Measurements from ENCODE around the gene NSD1. TPM values are rescaled to one million over a fixed set of nuclear protein-coding genes. Genes with fewer than 3 reads are reported as not detected.

NSD1 gene
- total and polyA plus RNA-seq, 2 of the 8 experiments (the other 6 are each of a cell fraction or from before 2014, with no cell fraction given) = 22.8 to 168 TPM

DNA sequence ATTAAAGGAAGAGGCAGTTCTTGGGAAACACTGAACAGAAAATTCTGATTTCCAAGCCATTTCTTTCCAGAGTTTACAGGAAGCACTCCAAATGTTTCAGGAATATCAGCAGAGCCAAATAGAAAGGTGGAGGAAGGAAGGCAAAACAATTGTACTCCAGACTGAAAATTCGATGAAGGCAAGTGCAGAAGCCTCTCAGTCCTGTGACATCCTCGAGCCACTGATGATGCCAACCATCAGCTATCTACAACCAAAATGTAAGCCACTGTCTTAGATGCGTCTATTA lies 215.7 kb downstream of the NSD1 start:
- no peak overlapping the region for H4K8ac ChIP-seq (ENCODE audit: extremely low read depth, insufficient read depth, low read length)
- POLR2A ChIA-PET (ENCODE audit: partially characterized antibody) = interaction anchor here (0.7 to 8.1 kb wide), 5 partner anchors 10 to 260 kb away, joined by 3 to 66 read pairs (median 3); partner anchors contain the start of gene PDLIM7
- no peak overlapping the region; a peak in 1 of 4 replicates for H3K4me2 ChIP-seq (ENCODE audit: insufficient read depth in 1 of 2, low read depth in 2 of 2, low read length in 2 of 2)
- no peak overlapping the region for H3K14ac ChIP-seq (ENCODE audit: insufficient read length)
- no peak overlapping the region for H3K56ac ChIP-seq (replicated peaks; ENCODE audit: insufficient read length, low read depth, low read length)
- H2BK12ac ChIP-seq (ENCODE audit: low read depth, low read length) = no peak overlapping the region
- peaks cover 0 to 7% (median 4%) of the 10 kb centered on the region in 4 experiments; a peak in 4 of 8 replicates for H3K36me3 ChIP-seq (ENCODE audit: control insufficient read depth in 2 of 4, insufficient read depth in 4 of 4, low read length in 3 of 4)
- WGBS, 2 experiments (ENCODE audit: extremely low coverage in 1 of 2, insufficient coverage in 1 of 2, insufficient read length in 1 of 2, insufficient replicate concordance in 2 of 2, low coverage in 1 of 2, low lambda C conversion rate in 2 of 2, missing lambda C conversion rate in 1 of 2) = 90% methylated on average over 3 of the region's 3 CpGs; no CpG with 5 or more reads in 1 of the 2 experiments
- H3K4me1 ChIP-seq (replicated peaks in 1 of 4; ENCODE audit: control insufficient read depth in 3 of 4, insufficient read depth in 4 of 4, low read length in 3 of 4) = peaks cover 0 to 13% (median 4%) of the 10 kb centered on the region in 4 experiments; a peak in 3 of 7 replicates
- CTCF ChIA-PET (ENCODE audit: partially characterized antibody) = interaction anchor here (0.6 to 11.2 kb wide), 10 partner anchors 11 to 104 kb away, joined by 3 to 142 read pairs (median 4); no protein-coding TSS in a partner anchor
- H3K4ac ChIP-seq (replicated peaks; ENCODE audit: insufficient read length, low read depth, low read length) = no peak overlapping the region
- no peak overlapping the region for H3K23ac ChIP-seq (ENCODE audit: insufficient read length)
- H4K5ac ChIP-seq (ENCODE audit: insufficient read length, low read depth, low read length) = no peak overlapping the region
- no peak overlapping the region for H2AFZ ChIP-seq (ENCODE audit: low read length)
- no peak overlapping the region for H3K18ac ChIP-seq (ENCODE audit: extremely low read depth, low read length)
- no peak overlapping the region for H2BK15ac ChIP-seq (ENCODE audit: low read length)
- H3K23me2 ChIP-seq (ENCODE audit: low read depth, low read length) = peaks cover 8% of the 10 kb centered on the region
- H4K91ac ChIP-seq (replicated peaks; ENCODE audit: insufficient read length, low read length) = no peak overlapping the region
- H3K79me2 ChIP-seq (ENCODE audit: control insufficient read depth in 1 of 2, insufficient read depth in 2 of 2, low read length in 2 of 2) = peaks cover 15 to 60% of the 10 kb centered on the region in 2 experiments
- H2BK120ac ChIP-seq (replicated peaks; ENCODE audit: low read depth, low read length) = no peak overlapping the region
- peaks cover 5% of the 10 kb centered on the region in 2 experiments for H4K20me1 ChIP-seq (replicated peaks in 1 of 2; ENCODE audit: control insufficient read depth in 1 of 2, insufficient read depth in 2 of 2, low read length in 2 of 2)
- no peaks in the 10 kb centered on the region for H3K27me3 ChIP-seq (replicated peaks in 1 of 4; ENCODE audit: control insufficient read depth in 3 of 4, extremely low read depth in 1 of 4, insufficient read depth in 3 of 4, low read length in 3 of 4)
- H3K4me3 ChIP-seq (ENCODE audit: extremely low read depth in 1 of 4, insufficient read depth in 2 of 4, low read depth in 3 of 4, low read length in 4 of 4) = no peak overlapping the region
- no peak overlapping the region for H2BK5ac ChIP-seq (ENCODE audit: low read depth, low read length)
- H3K79me1 ChIP-seq (ENCODE audit: low read depth, low read length) = peaks cover 18% of the 10 kb centered on the region
- FAIRE-seq (no peak), DNase-seq (ENCODE audit: low read depth in 1 of 2, low spot score in 2 of 2) (no peak)
- no peak overlapping the region for H3K27ac ChIP-seq (ENCODE audit: low read depth, low read length)
- no peak overlapping the region for H3K9ac ChIP-seq (replicated peaks in 1 of 4; ENCODE audit: extremely low read depth in 1 of 4, low read depth in 3 of 4, low read length in 3 of 4)
- H2BK20ac ChIP-seq (ENCODE audit: low read length) = no peak overlapping the region
- H3K9me3 ChIP-seq (ENCODE audit: insufficient read depth in 2 of 2, low read depth in 1 of 2, low read length in 1 of 2) = no peaks in the 10 kb centered on the region
- no peak overlapping the region for H2AK5ac ChIP-seq (ENCODE audit: low read depth, low read length)
- TF ChIP-seq SP2 (IDR thresholded peaks at IDR 0.05; ENCODE audit: low read length) = no peak
- TF ChIP-seq JUN (IDR thresholded peaks at IDR 0.05; ENCODE audit: low read depth, low read length) = no peak
- TF ChIP-seq RFX5 (IDR thresholded peaks at IDR 0.05; ENCODE audit: borderline replicate concordance, low read depth, low read length) = no peak
- no peak for TF ChIP-seq RNF2 (IDR thresholded peaks at IDR 0.05; ENCODE audit: borderline replicate concordance, low read depth, low read length, missing control alignments, poor library complexity, severe bottlenecking)
- no peak for TF ChIP-seq SAP30 (IDR thresholded peaks at IDR 0.05; ENCODE audit: insufficient read depth, insufficient replicate concordance, low read length)
- TF ChIP-seq USF2 (IDR thresholded peaks at IDR 0.05; ENCODE audit: low read length) = no peak
- no peak for TF ChIP-seq BRCA1 (IDR thresholded peaks at IDR 0.05; ENCODE audit: low read depth, low read length)
- no peak for TF ChIP-seq SRF (IDR thresholded peaks at IDR 0.05; ENCODE audit: low read depth, low read length)
- no peak for TF ChIP-seq POLR2A (IDR thresholded peaks at IDR 0.05; ENCODE audit: control extremely low read depth in 1 of 2, low read depth in 2 of 2, low read length in 2 of 2)
- TF ChIP-seq SIRT6 (IDR thresholded peaks at IDR 0.05; ENCODE audit: low read length) = no peak
- TF ChIP-seq SUZ12 (IDR thresholded peaks at IDR 0.05; ENCODE audit: low read length) = no peak
- TF ChIP-seq NANOG (IDR thresholded peaks at IDR 0.05; ENCODE audit: insufficient read depth, low read depth, low read length, poor library complexity, severe bottlenecking) = no peak
- no peak for TF ChIP-seq RBBP5 (IDR thresholded peaks at IDR 0.05; ENCODE audit: borderline replicate concordance, low read depth, low read length)
- no peak for TF ChIP-seq POLR2AphosphoS5 (IDR thresholded peaks at IDR 0.05; ENCODE audit: low read depth, low read length)
